Thyroid gland (tissue), 4 donors: Measurements from ENCODE around the gene SMC1A.

ENCODE experiments used
- POLR2A ChIP-seq, 2 donors: fragments of 450-650 bp; IDR thresholded peaks; one replicate each; pipeline ENCODE4 v1.6.1; 2017; ENCODE audit warnings: antibody characterized with exemption in 2 of 2, mild to moderate bottlenecking in 2 of 2, moderate library complexity in 1 of 2
- TF ChIP-seq, protein P1 (sequence below), 6 experiments: fragments of 200-600 bp in 3 of 6; fragments of 450-650 bp in 3 of 6; sonication (generic) in 3 of 6; IDR thresholded peaks; one replicate each; pipeline ENCODE4 v1.5.1; 2016 to 2019; ENCODE audit warnings: antibody characterized with exemption in 6 of 6, mild to moderate bottlenecking in 2 of 6, inconsistent platforms in 1 of 6, moderate library complexity in 1 of 6

DNA sequence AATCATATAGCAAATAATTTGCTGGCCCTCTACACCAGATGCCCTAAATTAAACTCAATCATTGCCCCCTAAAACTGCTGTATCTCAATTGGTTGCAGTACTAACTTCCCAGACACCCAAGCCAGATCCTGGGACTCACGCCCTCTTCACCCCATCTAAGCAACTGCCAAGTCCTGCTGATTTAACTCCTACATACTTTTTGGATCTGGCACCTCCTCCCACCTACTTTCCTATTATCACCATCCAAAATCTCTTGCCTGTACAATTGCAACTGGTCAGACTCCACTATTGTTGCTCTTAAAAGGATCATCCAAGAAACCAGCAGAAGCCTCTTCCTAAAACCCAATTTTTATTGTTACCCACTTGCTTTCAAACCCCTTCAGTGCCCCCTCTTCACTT is 16.4 kb upstream of the SMC1A start:
- TF ChIP-seq, protein P1, sequence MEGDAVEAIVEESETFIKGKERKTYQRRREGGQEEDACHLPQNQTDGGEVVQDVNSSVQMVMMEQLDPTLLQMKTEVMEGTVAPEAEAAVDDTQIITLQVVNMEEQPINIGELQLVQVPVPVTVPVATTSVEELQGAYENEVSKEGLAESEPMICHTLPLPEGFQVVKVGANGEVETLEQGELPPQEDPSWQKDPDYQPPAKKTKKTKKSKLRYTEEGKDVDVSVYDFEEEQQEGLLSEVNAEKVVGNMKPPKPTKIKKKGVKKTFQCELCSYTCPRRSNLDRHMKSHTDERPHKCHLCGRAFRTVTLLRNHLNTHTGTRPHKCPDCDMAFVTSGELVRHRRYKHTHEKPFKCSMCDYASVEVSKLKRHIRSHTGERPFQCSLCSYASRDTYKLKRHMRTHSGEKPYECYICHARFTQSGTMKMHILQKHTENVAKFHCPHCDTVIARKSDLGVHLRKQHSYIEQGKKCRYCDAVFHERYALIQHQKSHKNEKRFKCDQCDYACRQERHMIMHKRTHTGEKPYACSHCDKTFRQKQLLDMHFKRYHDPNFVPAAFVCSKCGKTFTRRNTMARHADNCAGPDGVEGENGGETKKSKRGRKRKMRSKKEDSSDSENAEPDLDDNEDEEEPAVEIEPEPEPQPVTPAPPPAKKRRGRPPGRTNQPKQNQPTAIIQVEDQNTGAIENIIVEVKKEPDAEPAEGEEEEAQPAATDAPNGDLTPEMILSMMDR (IDR thresholded peaks at IDR 0.05) = no peak
- TF ChIP-seq POLR2A (IDR thresholded peaks at IDR 0.05) = no peak
